Fibroblast of lung (primary cell): ENCODE data around the gene APOBEC3B.
"Not testable (repeated sequence)": the region's sequence is repeated elsewhere in the genome, so short reads cannot be mapped to it uniquely, and the experiment has no call there.

Source experiments
- EZH2 ChIP-seq: IDR thresholded peaks from 2 replicates; pipeline ENCODE4 v1.5.1; 2012; ENCODE audit warnings: low read length, control low read depth, mild to moderate bottlenecking; ENCODE audit errors: missing control alignments
- TF ChIP-seq, protein P1 (sequence below), 2 donors: IDR thresholded peaks in 1 of 2; conservative IDR thresholded peaks in 1 of 2; 1 replicate in 1 of 2; 2 replicates in 1 of 2; pipeline ENCODE4 v1.5.1; 2011 to 2012; ENCODE audit warnings: low read length in 2 of 2, control low read depth in 1 of 2, inconsistent platforms in 1 of 2, low read depth in 1 of 2, mild to moderate bottlenecking in 1 of 2

DNA sequence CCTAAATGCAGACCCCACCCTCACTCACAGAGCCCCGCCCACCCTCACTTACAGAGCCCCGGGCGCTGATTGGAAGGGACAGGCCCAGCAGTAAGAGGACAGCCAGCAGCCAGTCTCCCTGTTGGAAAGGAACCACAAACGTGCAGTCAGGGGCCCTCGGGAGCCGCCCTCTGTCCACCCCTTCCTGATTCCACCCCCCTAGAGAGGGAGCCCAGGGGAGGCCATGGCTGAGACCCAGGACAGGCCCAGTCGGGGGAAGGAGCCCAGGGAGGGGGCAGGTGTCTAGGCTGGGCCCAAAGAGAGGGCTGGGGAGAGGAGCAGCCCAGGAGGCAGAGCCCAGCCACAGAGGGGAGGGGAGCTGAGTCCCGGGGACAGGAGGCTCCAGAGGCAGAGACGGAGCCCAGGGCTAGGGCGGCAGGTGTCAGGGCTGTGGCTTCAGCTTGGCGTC is 18.8 kb upstream of the APOBEC3B start:
- TF ChIP-seq, protein P1, sequence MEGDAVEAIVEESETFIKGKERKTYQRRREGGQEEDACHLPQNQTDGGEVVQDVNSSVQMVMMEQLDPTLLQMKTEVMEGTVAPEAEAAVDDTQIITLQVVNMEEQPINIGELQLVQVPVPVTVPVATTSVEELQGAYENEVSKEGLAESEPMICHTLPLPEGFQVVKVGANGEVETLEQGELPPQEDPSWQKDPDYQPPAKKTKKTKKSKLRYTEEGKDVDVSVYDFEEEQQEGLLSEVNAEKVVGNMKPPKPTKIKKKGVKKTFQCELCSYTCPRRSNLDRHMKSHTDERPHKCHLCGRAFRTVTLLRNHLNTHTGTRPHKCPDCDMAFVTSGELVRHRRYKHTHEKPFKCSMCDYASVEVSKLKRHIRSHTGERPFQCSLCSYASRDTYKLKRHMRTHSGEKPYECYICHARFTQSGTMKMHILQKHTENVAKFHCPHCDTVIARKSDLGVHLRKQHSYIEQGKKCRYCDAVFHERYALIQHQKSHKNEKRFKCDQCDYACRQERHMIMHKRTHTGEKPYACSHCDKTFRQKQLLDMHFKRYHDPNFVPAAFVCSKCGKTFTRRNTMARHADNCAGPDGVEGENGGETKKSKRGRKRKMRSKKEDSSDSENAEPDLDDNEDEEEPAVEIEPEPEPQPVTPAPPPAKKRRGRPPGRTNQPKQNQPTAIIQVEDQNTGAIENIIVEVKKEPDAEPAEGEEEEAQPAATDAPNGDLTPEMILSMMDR (conservative IDR thresholded peaks at IDR 0.05 in 1 of 2, IDR thresholded peaks at IDR 0.05 in 1 of 2; ENCODE audit: low read depth in 1 of 2, low read length in 2 of 2), result not testable (repeated sequence)
- TF ChIP-seq EZH2, result not testable (repeated sequence)
